MM.1S (cell line): Measurements from ENCODE around the gene RIPOR2.
A peak's percentile ranks its signal among the peaks of the same experiment; 100 is the strongest.

Experiments used
- DNase-seq: peaks from one replicate; pipeline ENCODE4 v3.0.0-alpha.2; 2015
- H2AFZ ChIP-seq: fragments of 300-600 bp; sonication (generic); 2 replicates; pipeline ENCODE4 v1.6.0; 2016; ENCODE audit warnings: antibody characterized with exemption, low read length
- H3F3A ChIP-seq: fragments of 300-600 bp; sonication (generic); 2 replicates; pipeline ENCODE4 v1.6.1; 2016; ENCODE audit warnings: mild to moderate bottlenecking, antibody characterized with exemption, low read length, moderate library complexity, mixed read lengths; ENCODE audit not compliant: insufficient read depth
- H3K27ac ChIP-seq: fragments of 300-600 bp; sonication (generic); 2 replicates; pipeline ENCODE4 v1.5.1; 2016; ENCODE audit warnings: mild to moderate bottlenecking, low read length
- H3K27me3 ChIP-seq: fragments of 300-600 bp; sonication (generic); replicated peaks from 2 replicates; pipeline ENCODE4 v1.6.0; 2016; ENCODE audit warnings: low read length; ENCODE audit not compliant: insufficient read depth
- H3K36me3 ChIP-seq: fragments of 300-600 bp; sonication (generic); replicated peaks from 2 replicates; pipeline ENCODE4 v1.6.1; 2016; ENCODE audit warnings: mild to moderate bottlenecking, low read length, mixed read lengths; ENCODE audit not compliant: insufficient read depth
- H3K4me1 ChIP-seq: fragments of 300-600 bp; sonication (generic); 2 replicates; pipeline ENCODE4 v1.6.1; 2016; ENCODE audit warnings: low read length, mixed read lengths
- H3K4me2 ChIP-seq: fragments of 300-600 bp; sonication (generic); 2 replicates; pipeline ENCODE4 v1.6.0; 2016; ENCODE audit warnings: low read depth, low read length
- H3K4me3 ChIP-seq: fragments of 300-600 bp; sonication (generic); 2 replicates; pipeline ENCODE4 v1.5.1; 2016; ENCODE audit warnings: low read length, mixed read lengths
- H3K79me2 ChIP-seq: fragments of 300-600 bp; sonication (generic); 2 replicates; pipeline ENCODE4 v1.6.1; 2016; ENCODE audit warnings: mixed run types, low read length, mixed read lengths
- H3K9ac ChIP-seq: fragments of 300-600 bp; sonication (generic); 2 replicates; pipeline ENCODE4 v1.6.1; 2016; ENCODE audit warnings: low read length, mixed read lengths
- H3K9me2 ChIP-seq: fragments of 300-600 bp; sonication (generic); replicated peaks from 2 replicates; pipeline ENCODE4 v1.6.1; 2016; ENCODE audit warnings: mild to moderate bottlenecking, low read length, mixed read lengths; ENCODE audit not compliant: insufficient read depth
- H3K9me3 ChIP-seq: fragments of 300-600 bp; sonication (generic); replicated peaks from 2 replicates; pipeline ENCODE4 v1.6.1; 2016; ENCODE audit warnings: mild to moderate bottlenecking, low read length, mixed read lengths; ENCODE audit not compliant: insufficient read depth
- H4K20me1 ChIP-seq: fragments of 300-600 bp; sonication (generic); 2 replicates; pipeline ENCODE4 v1.6.1; 2016; ENCODE audit warnings: mild to moderate bottlenecking, low read length, moderate library complexity, mixed read lengths; ENCODE audit not compliant: insufficient read depth
- CTCF ChIP-seq: fragments of 300-600 bp; sonication (generic); IDR thresholded peaks from 2 replicates; pipeline ENCODE4 v1.5.1; 2016; ENCODE audit warnings: antibody characterized with exemption, low read length, mixed read lengths
- EZH2 ChIP-seq: fragments of 300-600 bp; sonication (generic); optimal IDR thresholded peaks from 2 replicates; pipeline ENCODE3; 2017; ENCODE audit warnings: low read depth, mild to moderate bottlenecking, antibody characterized with exemption, low read length, mixed read lengths
- EZH2phosphoT487 ChIP-seq: fragments of 300-600 bp; sonication (generic); IDR thresholded peaks from 2 replicates; pipeline ENCODE4 v1.6.1; 2018; ENCODE audit warnings: antibody characterized with exemption, low read length

RIPOR2 gene

GRCh38 chr6:24933868-24934401 lies 1.8 kb downstream of the RIPOR2 start:
- H4K20me1 ChIP-seq, result 0 out of 2 replicates have a peak, but pooled peaks cover 2% of the 10 kb centered on the region
- H3K9me2 ChIP-seq, result no peaks in the 10 kb centered on the region
- no peaks in the 10 kb centered on the region for H3K9me3 ChIP-seq
- no peak overlapping the region for H3K9ac ChIP-seq
- H3K4me3 ChIP-seq, result no peak overlapping the region
- H3K4me2 ChIP-seq, result no peak overlapping the region
- TF ChIP-seq EZH2phosphoT487 (no peak), EZH2 (no peak), CTCF (peak; percentile 70)
- no peak for DNase-seq
- H3F3A ChIP-seq, result peaks cover 10% of the 10 kb centered on the region
- H3K27ac ChIP-seq, result no peak overlapping the region
- H3K79me2 ChIP-seq, result no peaks in the 10 kb centered on the region
- no peak overlapping the region for H2AFZ ChIP-seq
- peaks cover 18% of the 10 kb centered on the region for H3K4me1 ChIP-seq
- no peaks in the 10 kb centered on the region for H3K36me3 ChIP-seq
- H3K27me3 ChIP-seq, result peaks cover 70% of the 10 kb centered on the region

GRCh38 chr6:24933266-24933665 lies 2.5 kb downstream of the RIPOR2 start:
- no peak for DNase-seq
- H3K9me3 ChIP-seq, result no peaks in the 10 kb centered on the region
- no peak for TF ChIP-seq EZH2
- TF ChIP-seq CTCF, result no peak
- no peak for TF ChIP-seq EZH2phosphoT487
- H3K36me3 ChIP-seq, result no peaks in the 10 kb centered on the region
- peaks cover 22% of the 10 kb centered on the region for H3K4me1 ChIP-seq
- no peaks in the 10 kb centered on the region for H3K9me2 ChIP-seq
- no peaks in the 10 kb centered on the region for H3K79me2 ChIP-seq
- H2AFZ ChIP-seq, result no peak overlapping the region
- no peak overlapping the region for H3K4me2 ChIP-seq
- no peak overlapping the region for H3K9ac ChIP-seq
- H3F3A ChIP-seq, result peaks cover 15% of the 10 kb centered on the region
- 0 out of 2 replicates have a peak, but pooled peaks cover 2% of the 10 kb centered on the region for H4K20me1 ChIP-seq
- peaks cover 71% of the 10 kb centered on the region for H3K27me3 ChIP-seq
- H3K27ac ChIP-seq, result no peak overlapping the region
- no peak overlapping the region for H3K4me3 ChIP-seq

DNA sequence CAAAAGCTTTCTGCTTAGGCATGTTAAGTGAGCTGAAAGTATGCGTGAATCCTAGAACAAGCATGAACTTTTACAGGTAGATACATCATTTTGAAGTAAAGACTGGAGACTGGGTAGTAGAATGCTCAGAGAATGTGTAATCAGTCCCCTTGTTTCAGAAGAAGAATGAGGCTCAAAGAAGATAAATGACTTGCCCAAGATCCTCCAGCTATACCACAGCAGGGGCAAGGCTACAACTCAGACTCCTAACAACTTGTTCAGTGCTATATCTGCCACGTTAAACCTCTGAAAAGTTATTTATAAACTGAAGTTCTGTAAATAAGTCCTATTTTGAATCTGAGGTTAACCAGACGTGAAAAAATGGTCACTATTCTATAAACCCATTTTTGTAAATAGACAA lies 2.9 kb downstream of the RIPOR2 start:
- H3K27me3 ChIP-seq, result peaks cover 73% of the 10 kb centered on the region
- no peak overlapping the region for H3K9ac ChIP-seq
- H3K9me2 ChIP-seq, result no peaks in the 10 kb centered on the region
- H3K4me3 ChIP-seq, result no peak overlapping the region
- H2AFZ ChIP-seq, result no peak overlapping the region
- H3K9me3 ChIP-seq, result no peaks in the 10 kb centered on the region
- 0 out of 2 replicates have a peak, but pooled peaks cover 2% of the 10 kb centered on the region for H4K20me1 ChIP-seq
- H3K4me1 ChIP-seq, result peaks cover 22% of the 10 kb centered on the region
- no peak for DNase-seq
- TF ChIP-seq EZH2 (no peak), CTCF (no peak), EZH2phosphoT487 (no peak)
- no peaks in the 10 kb centered on the region for H3K36me3 ChIP-seq
- H3F3A ChIP-seq, result peaks cover 15% of the 10 kb centered on the region
- H3K27ac ChIP-seq, result no peak overlapping the region
- no peak overlapping the region for H3K4me2 ChIP-seq
- H3K79me2 ChIP-seq, result no peaks in the 10 kb centered on the region
